Keratinocyte (primary cell): ENCODE data around the gene NR2F1. TPM values are rescaled to one million over a fixed set of nuclear protein-coding genes. Genes with fewer than 3 reads are reported as not detected.

Experiments
- DNase-seq: peaks from one replicate; pipeline ENCODE4 v3.0.0-alpha.2; 2011; ENCODE audit warnings: low read depth, missing footprints, low spot score
- FAIRE-seq: peaks from 2 replicates; lab custom pipeline; 2011; peaks lifted over from hg19 to GRCh38; lab: Jason Lieb, UNC
- H2AFZ ChIP-seq: 2 replicates; pipeline ENCODE4 v1.6.0; 2012; ENCODE audit warnings: low read length, control low read depth, inconsistent platforms; ENCODE audit not compliant: control insufficient read depth
- H3K27ac ChIP-seq: 2 replicates; pipeline ENCODE4 v1.5.1; 2011; ENCODE audit warnings: low read length; ENCODE audit not compliant: control insufficient read depth, insufficient read depth
- H3K27me3 ChIP-seq: 3 replicates; pipeline ENCODE4 v1.6.0; 2011; ENCODE audit warnings: low read length; ENCODE audit not compliant: control insufficient read depth, insufficient read depth; ENCODE audit errors: extremely low read depth
- H3K36me3 ChIP-seq, 2 experiments: 2 replicates in 1 of 2; 3 replicates in 1 of 2; pipeline ENCODE4 v1.5.1; 2011; ENCODE audit warnings: low read length in 2 of 2, mild to moderate bottlenecking in 1 of 2; ENCODE audit not compliant: control insufficient read depth in 2 of 2, insufficient read depth in 2 of 2; ENCODE audit errors: extremely low read depth in 1 of 2
- H3K4me1 ChIP-seq: 3 replicates; pipeline ENCODE4 v1.5.1; 2011; ENCODE audit warnings: low read length; ENCODE audit not compliant: control insufficient read depth, insufficient read depth; ENCODE audit errors: extremely low read depth
- H3K4me2 ChIP-seq: 3 replicates; pipeline ENCODE4 v1.6.0; 2011; ENCODE audit warnings: low read depth, low read length; ENCODE audit not compliant: control insufficient read depth, insufficient read depth; ENCODE audit errors: extremely low read depth
- H3K4me3 ChIP-seq, 3 experiments: fragments of 200-600 bp in 1 of 3; sonication (generic) in 1 of 3; 2 replicates in 2 of 3; 3 replicates in 1 of 3; pipeline ENCODE4 v1.5.1; 2011 to 2016; ENCODE audit warnings: low read length in 3 of 3, mild to moderate bottlenecking in 3 of 3, control low read depth in 2 of 3, inconsistent platforms in 1 of 3, low read depth in 1 of 3, mixed read lengths in 1 of 3, mixed run types in 1 of 3, moderate library complexity in 1 of 3; ENCODE audit not compliant: control insufficient read depth in 2 of 3, insufficient read depth in 2 of 3; ENCODE audit errors: extremely low read depth in 1 of 3
- H3K79me2 ChIP-seq: 2 replicates; pipeline ENCODE4 v1.6.0; 2012; ENCODE audit warnings: low read length; ENCODE audit not compliant: control insufficient read depth, insufficient read depth
- H3K9ac ChIP-seq: 3 replicates; pipeline ENCODE4 v1.6.0; 2011; ENCODE audit warnings: low read length; ENCODE audit not compliant: control insufficient read depth, insufficient read depth; ENCODE audit errors: extremely low read depth
- H3K9me1 ChIP-seq: 3 replicates; pipeline ENCODE4 v1.6.0; 2011; ENCODE audit warnings: low read length; ENCODE audit not compliant: control insufficient read depth, insufficient read depth; ENCODE audit errors: extremely low read depth
- H3K9me3 ChIP-seq: 2 replicates; pipeline ENCODE4 v1.5.1; 2012; ENCODE audit warnings: low read depth, low read length; ENCODE audit not compliant: control insufficient read depth
- H4K20me1 ChIP-seq: 3 replicates; pipeline ENCODE4 v1.6.0; 2011; ENCODE audit warnings: low read length; ENCODE audit not compliant: control insufficient read depth, insufficient read depth; ENCODE audit errors: extremely low read depth
- CTCF ChIP-seq, 3 experiments: IDR thresholded peaks in 1 of 3; conservative IDR thresholded peaks in 1 of 3; optimal IDR thresholded peaks in 1 of 3; 2 replicates in 2 of 3; 3 replicates in 1 of 3; pipeline versions ENCODE3 to v1.5.1; 2011; ENCODE audit warnings: low read length in 3 of 3, mild to moderate bottlenecking in 3 of 3, moderate library complexity in 2 of 3, control low read depth in 1 of 3, inconsistent platforms in 1 of 3; ENCODE audit not compliant: insufficient read depth in 2 of 3; ENCODE audit errors: extremely low read depth in 1 of 3
- EZH2 ChIP-seq: IDR thresholded peaks from one replicate; pipeline ENCODE4 v1.6.1; 2012; ENCODE audit warnings: inconsistent platforms, mild to moderate bottlenecking, low read length, moderate library complexity
- dilution Hi-C: fragments of 300-500 bp; cut with MboI; formaldehyde crosslinking; loops from one replicate; pipeline ENCODE4 v1.7.0; 2020; ENCODE audit warnings: low sequenced_read_pairs; ENCODE audit not compliant: extremely low pct_ligation_motif_present
- polyA plus RNA-seq, 5 experiments: library from polyadenylated mRNA; depleted of rRNA in 3 of 5; stranded (reverse) in 3 of 5; stranded (forward) in 1 of 5; unstranded in 1 of 5; fragments of >200 nt; gene quantifications; 1 replicate in 1 of 5; 2 replicates in 3 of 5; 3 replicates in 1 of 5; pipeline versions ENCODE4 v1.2.1 to v1.2.3, GENCODE V29; 2011 to 2012; ENCODE audit warnings: missing spikeins in 2 of 5, low read depth in 1 of 5, low replicate concordance in 1 of 5

NR2F1 gene
- polyA plus RNA-seq, 1 donor (not counting 4 experiments of a cell fraction or from before 2014, with no cell fraction given), result not detected

GRCh38 chr5:93610581-93611272 lies 27.7 kb downstream of the NR2F1 start:
- peak; percentile 51 for TF ChIP-seq EZH2
- TF ChIP-seq CTCF (optimal IDR thresholded peaks at IDR 0.05 in 1 of 3, IDR thresholded peaks at IDR 0.05 in 1 of 3, conservative IDR thresholded peaks at IDR 0.05 in 1 of 3; ENCODE audit: extremely low read depth in 1 of 3, insufficient read depth in 2 of 3, low read length in 3 of 3), result no peak

GRCh38 chr5:93611273-93611975 lies 28.4 kb downstream of the NR2F1 start:
- Histone ChIP-seq H3K4me3 (no peak overlapping the region), H3K27ac (no peak overlapping the region), H3K4me1 (no peaks in the 10 kb centered on the region), H3K27me3 (peaks cover 63% of the 10 kb centered on the region), H3K79me2 (no peaks in the 10 kb centered on the region), H3K4me2 (no peak overlapping the region), H3K9me3 (no peaks in the 10 kb centered on the region), H2AFZ (no peak overlapping the region), H3K9me1 (no peaks in the 10 kb centered on the region), H3K9ac (no peak overlapping the region), H4K20me1 (peaks cover 5% of the 10 kb centered on the region), H3K36me3 (no peaks in the 10 kb centered on the region)
- FAIRE-seq (no peak), DNase-seq (no peak)
- dilution Hi-C loops, result no loop called here
- TF ChIP-seq CTCF (optimal IDR thresholded peaks at IDR 0.05 in 1 of 3, IDR thresholded peaks at IDR 0.05 in 1 of 3, conservative IDR thresholded peaks at IDR 0.05 in 1 of 3; ENCODE audit: extremely low read depth in 1 of 3, insufficient read depth in 2 of 3, low read length in 3 of 3) (no peak), EZH2 (no peak)

More at GRCh38 chr5:93610581-93611272, 27.7 kb downstream of the NR2F1 start:
- no peaks in the 10 kb centered on the region for H3K36me3 ChIP-seq
- no peak overlapping the region for H3K27ac ChIP-seq
- peaks cover 70% of the 10 kb centered on the region for H3K27me3 ChIP-seq
- no peak overlapping the region for H3K4me3 ChIP-seq
- H3K4me2 ChIP-seq, result no peak overlapping the region
- no peak overlapping the region for H2AFZ ChIP-seq
- no peaks in the 10 kb centered on the region for H3K79me2 ChIP-seq
- H3K4me1 ChIP-seq, result no peaks in the 10 kb centered on the region
- H4K20me1 ChIP-seq, result peaks cover 5% of the 10 kb centered on the region
- no peaks in the 10 kb centered on the region for H3K9me3 ChIP-seq
- FAIRE-seq (no peak), DNase-seq (no peak)
- H3K9me1 ChIP-seq, result no peaks in the 10 kb centered on the region
- no peak overlapping the region for H3K9ac ChIP-seq
- dilution Hi-C loops, result no loop called here
